GM21360 (cell line): ENCODE measurements around the gene SNN.

Experiments used
- ATAC-seq: cut with Tn5 transposase; IDR thresholded peaks from one replicate; pipeline ENCODE4 v1.9.1; 2021; ENCODE audit warnings: mild to moderate bottlenecking, moderate library complexity; ENCODE audit not compliant: unreplicated experiment

The SNN gene

DNA sequence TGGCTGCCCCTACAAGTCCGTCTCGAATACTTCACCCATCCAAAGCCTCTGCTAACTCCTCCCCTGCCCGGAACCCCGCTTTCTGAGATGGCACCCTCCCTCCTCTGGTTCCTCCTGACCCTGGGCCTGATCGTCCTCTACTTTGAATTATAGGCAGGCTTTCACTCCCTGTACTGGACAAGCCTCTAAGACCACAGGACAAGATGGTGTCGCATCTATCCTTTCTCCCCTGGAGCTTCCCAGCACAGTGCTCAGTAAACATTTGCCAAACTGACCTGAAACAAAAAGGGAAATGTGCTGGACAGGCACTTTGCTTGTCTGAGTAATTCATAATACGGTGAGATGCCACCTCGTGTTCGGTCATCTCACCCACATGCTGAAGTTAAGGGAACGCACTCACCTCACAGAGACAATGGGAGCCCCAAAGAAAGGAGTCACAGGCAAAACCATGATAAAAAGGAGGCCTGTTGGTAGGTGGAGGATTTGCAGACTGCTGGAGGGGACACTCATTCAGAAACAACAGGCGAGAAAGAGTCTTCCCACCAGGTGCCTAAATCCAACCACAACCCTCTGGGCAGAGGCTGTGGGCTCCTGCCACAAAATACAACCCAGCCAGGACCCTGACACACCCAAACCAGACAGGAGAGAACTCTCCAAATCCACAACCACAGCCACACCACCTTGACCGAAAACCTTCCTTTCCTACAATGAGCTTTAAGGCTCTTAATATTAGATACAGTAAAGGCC lies 28.2 kb downstream of the SNN start:
- no peak for ATAC-seq

DNA sequence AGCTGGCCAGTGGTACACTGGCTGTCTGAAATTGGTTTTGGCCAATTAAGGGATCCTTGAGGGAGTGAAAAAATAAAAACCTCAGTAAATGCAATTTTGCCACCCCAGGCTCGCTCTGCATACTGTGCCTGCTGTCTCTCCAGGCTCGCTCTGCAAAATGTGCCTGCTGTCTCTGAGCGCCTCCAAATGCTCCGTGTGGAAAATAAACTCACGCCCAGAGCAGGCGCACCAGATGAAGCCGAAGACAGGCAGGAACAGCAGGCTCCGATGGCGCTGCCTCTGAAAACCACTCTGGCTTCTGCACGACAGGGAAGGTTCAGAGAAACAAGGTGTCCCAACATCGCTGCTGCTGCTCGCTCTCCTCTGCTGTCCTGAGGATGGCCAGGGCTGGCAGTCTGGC lies 29.1 kb downstream of the SNN start:
- ATAC-seq = no peak

DNA sequence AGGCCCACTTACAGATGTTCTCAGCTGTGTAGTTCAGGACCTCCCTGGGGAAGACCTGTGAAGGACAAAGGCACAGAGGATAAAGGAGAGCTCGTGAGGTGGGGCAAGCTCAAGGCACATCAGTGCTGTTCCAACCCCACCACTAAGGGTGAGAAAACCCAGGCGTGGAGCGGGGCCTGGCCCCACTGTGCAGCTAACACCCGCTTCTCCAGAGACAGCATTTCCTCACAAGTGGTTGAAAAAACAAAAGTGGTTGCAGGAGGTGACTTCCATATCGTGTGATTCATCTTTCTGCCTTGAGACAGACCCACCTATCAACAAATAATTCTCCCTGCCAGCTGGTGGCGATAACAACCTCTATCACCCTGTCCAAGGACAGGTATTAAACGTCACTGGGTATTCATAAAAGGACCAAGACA lies 30.0 kb downstream of the SNN start:
- ATAC-seq = no peak

DNA sequence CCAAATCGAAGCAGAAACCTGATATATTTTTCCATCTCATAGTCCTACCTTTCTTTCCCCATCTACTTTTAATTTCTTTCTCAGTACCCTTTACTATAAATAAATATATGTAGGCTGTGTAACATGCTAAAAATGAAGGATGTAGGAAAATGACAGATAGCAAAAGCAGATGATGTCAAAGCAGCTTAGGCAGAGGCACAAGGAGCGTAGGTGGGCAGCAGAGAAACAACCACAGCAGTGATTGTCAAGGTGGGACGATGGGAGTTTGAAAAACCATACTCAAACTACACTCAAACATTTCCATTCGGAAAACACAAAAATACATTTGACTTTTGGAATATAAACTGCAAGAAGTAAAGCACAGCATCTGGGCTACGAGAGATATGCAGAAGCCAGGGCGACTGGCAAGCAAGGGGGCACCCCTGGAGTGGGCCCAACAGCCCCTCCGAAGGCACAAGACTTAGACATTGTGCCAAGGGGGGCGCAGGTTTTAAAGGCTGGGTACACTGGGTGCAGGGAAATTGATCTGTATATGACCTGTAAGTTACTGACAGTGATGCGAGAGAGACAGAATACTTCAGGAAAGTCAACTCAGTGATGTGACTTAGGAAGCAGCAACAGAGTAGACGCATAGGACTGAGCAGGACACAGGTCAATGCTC lies 31.1 kb downstream of the SNN start:
- ATAC-seq = no peak

DNA sequence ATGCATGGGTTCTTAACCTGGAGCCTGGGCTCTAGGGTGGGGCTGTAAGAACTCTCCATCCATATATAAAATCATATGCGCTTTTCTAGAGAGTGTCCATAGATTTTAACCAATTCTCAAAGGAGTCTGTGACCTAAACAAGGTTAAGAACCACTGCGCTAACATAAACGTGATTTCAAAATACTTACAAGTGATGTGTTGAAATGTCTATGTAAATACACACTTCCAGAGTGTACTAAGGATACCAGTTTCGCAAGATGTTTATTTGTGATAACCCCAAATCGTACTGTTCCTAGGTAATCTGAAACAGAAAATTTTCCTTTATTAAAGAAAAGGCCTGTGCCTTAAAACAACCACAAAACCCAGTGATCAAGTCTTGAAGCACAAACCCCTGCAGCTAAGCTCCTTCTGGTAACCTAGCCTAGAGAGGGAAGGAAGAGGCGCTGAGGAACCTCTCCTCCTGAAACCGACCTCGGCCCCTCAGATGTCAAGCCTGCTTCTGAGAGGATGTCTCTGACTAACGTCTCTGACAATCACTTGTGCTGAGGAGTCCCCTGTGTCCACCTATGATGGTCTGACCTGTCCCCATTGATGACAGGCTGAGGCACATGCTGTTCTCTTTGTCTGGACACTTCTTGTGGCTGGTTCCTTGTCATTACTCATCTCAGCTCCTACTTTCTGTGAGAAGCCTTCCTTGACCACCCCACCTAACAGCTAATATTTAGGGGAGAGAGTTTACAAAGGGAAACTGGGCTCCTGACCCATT lies 32.2 kb downstream of the SNN start:
- ATAC-seq = no peak

DNA sequence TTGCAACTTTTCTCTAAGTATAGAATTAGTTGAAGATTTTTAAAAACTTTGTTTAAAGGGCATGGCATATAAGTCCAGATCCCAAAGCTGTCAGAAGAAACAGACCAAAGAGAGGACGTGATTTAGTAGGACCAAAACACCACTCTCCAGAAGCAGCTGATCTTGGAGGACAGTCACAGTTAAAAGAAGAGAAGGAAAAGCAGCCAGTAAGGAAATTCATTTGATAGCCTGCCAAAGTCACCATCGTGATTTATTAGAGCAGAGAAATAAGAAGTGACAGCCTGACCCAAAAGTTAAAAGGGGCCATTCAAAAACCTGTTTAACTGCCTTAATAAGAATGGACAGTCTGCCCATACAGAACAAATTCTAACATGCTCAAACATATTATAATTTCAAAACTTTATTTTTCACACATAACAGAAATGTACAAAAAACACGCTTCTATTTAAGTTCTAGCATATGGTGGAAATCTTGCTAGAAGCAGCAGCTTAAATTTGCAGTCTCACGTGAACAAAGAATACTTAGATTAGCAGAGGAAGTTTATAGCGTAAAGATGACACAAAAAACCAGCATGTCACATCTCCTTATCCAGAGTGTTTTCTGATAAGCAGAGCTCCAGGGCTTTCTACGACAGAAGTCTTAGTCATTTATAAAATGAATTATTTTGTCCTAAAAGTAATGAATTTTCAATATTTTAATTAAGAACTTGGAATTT lies 37.2 kb downstream of the SNN start:
- ATAC-seq = no peak

DNA sequence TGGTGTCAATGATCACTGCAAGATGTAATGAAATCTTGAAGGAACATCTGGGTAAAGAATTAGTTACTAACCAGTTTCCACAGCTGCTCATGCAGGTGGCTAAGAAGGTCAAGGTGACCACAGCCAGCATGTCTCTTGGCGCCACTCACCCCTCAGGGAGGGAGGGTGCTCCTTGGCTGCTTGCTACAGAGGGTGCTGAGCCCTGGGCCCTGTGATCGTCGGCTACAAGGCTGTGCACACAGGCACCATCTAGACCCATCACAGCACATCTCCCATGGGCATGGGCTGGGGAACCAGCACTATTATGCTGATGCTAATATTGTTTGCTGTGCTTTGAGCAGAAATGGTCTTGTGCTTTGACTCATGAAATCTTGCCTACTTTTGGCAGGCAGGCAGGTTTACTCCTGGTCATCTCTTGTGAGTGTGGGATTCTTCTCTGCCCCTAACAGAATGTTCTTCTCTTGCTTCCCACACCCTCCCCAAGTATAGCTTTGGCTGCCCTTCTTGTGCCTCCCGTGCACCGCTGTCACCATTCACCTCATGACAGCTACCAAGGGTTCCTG lies 38.0 kb downstream of the SNN start:
- ATAC-seq = no peak

DNA sequence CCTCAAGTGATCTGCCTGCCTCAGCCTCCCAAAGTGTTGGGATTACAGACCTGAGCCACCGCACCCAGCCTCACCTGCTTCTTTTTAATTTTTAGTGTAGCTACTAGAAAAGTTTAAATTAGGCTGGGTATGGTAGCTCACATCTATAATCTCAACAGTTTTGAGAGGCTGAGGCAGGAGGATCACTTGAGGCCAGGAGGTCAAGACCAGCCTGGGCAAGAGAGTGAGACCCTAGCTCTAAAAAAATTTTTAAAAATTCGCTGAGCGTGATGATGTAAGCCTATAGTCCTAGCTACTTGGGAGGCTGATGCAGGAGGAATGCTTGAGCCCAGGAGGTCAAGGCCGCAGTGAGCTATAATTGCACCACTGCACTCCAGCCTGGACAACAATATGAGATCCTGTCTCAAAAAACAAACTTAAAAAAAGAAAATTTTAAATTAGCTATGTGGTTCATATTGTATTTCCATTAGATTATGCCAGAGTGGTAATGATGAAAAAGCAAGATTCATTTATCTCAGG lies 39.5 kb downstream of the SNN start:
- no peak for ATAC-seq

DNA sequence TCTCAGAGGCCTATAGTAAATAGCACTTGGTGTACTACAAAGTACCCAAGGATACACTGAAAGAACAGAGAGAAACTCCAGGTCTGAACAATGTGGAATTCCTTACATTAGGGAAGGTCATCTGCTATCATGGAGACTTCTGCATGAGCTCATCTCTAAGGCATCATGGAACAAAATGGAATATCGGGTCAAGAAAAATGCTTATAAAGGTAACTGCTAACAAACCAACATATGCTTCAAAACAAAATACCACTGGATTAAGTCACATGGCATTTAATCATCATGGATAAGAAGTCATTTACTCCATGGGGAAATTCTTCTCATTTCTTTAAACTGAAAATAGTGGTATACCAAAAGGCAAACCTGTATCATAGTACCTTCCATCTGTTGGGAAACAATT lies 40.2 kb downstream of the SNN start:
- no peak for ATAC-seq

DNA sequence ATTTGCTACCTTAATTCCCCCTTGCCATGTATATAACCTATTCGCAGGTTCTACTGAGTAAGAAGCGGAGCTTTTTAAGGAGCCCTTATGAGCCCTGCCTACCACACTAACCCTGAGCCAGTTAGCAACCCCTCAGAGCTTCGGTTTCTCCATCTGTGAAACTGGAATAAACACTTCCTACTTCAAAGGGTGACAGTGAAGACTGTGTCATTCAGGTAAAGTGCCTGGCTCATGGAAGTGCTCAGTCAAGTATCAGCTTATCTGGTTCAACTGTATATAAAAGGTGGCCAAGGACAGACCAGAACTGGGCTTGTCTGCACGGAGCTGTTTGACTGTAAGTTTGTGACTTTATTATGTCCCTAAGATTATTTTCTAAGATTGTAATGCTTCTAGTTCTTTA lies 43.4 kb downstream of the SNN start:
- ATAC-seq = no peak

DNA sequence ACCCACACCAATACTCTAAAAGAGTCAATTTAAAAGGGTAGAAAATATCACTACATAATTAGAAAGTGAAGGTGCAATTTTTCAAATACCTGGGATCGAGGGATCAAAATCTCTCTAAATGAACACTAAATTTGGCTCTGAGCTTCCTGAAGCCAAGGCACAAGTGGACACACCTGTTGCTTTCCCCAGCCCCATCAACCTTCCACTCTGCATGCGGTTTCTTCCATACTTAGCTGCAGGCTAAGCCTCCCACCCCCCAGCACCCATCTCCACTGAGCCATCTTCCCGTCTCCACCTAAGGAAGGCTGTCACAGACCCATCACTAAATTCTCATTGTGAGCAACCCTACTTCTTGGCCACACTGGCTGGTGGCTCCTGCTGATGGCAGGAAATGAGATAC lies 43.9 kb downstream of the SNN start:
- ATAC-seq = no peak

DNA sequence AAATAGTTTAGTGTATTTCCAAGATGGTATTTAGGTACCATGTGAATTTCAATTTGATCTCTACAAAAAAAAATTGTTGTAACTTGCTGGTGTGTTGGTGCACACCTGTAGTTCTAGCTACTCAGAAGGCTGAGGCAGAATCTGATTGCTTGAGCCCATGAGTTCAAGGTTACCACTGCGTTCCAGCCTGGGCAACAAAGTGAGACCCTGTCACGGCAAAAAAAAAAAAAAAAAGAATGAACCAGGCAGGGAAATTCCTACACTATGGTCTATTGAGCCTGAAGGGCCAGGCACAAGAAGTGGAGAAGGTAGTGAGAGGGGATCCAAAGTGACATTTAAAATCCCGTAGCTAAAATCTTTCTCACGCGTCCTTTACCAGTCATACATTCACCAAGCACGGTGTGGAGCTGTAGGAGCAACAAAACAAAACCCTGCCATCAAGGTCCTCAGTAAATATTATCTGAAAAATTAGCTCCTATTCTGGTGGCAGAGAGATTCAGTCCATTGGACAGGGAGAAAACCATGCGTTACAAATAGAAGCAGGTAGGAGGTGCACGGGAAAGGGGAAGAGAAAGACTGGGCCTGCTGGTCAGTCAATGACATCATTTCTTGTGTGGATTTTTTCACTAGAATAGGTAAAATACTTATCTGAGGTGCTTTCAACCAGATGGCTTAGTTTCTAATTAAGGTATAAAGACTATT lies 47.1 kb downstream of the SNN start:
- peak; percentile 55 for ATAC-seq

DNA sequence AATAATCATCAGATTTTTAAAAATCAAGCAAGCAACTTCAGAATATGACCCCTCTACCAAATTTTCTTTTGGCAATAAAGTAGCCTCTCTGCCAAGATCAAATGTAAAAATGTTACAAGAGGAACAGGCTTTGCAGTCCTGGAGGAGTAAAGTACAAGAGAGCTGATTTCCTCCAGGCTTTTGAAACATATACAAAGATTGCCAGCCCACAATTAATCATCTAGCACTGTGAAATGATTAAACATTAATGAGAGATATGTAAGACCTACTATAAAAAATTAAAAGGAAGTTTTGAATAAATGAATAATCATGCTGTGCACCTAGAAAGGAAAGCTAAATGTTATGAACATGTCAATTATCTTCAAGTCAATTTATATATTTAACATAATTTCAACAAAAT lies 48.1 kb downstream of the SNN start:
- no peak for ATAC-seq

DNA sequence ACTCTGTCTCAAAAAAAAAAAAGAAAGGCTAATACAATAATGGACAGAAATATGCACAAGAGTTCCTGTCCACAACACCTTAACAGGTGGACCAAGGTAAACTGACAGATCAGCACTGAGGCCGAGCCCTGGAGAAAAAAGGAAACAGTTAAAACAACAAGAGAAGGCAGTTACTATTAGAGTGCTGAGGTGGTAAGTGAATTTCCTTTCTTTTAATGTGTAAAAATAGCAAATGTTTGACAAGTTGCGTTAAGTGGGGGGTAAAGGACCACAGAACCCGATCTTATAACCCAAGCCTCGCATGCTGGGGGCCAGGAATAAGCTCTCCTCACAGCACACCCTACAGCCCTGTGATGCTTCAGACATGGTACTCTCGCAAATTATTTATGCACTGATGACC lies 49.6 kb downstream of the SNN start:
- ATAC-seq = no peak

DNA sequence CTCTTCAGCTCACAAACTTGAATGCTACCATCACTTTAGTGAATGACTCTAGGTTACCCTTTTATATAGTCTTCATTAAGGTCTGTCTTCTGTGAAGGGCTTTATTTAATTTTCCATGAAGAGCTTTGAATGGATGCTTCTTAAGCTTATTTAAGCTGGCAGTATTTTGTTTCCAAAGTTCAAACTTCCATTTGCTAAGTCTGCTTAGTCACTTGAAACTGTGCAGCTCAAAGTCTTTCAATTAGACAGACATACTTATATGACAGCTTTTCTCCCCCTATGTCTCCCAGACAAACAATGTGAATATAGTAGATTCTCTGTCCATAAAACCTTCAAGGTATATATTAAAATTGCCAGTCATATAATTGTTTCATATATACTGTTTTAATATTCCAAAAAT lies 50.9 kb downstream of the SNN start:
- ATAC-seq = no peak

DNA sequence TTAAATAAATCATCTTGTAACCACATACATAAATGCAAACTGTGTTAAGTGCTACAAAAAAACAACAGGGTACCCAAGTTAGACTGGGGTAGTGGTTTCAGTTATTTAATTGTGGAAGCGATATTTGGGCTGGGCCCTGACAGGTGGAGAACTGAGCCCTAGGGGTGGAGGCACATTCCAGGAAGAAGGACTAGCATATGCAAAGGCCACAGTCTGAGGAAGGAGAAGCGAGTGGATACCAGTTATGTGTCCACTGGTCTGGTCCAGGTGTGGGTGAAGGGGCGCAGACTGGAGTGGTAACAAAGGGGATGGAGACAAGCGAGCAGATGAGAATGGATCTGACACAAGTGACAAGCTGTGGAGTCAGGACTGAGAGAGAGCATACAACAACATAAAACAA lies 51.5 kb downstream of the SNN start:
- no peak for ATAC-seq

DNA sequence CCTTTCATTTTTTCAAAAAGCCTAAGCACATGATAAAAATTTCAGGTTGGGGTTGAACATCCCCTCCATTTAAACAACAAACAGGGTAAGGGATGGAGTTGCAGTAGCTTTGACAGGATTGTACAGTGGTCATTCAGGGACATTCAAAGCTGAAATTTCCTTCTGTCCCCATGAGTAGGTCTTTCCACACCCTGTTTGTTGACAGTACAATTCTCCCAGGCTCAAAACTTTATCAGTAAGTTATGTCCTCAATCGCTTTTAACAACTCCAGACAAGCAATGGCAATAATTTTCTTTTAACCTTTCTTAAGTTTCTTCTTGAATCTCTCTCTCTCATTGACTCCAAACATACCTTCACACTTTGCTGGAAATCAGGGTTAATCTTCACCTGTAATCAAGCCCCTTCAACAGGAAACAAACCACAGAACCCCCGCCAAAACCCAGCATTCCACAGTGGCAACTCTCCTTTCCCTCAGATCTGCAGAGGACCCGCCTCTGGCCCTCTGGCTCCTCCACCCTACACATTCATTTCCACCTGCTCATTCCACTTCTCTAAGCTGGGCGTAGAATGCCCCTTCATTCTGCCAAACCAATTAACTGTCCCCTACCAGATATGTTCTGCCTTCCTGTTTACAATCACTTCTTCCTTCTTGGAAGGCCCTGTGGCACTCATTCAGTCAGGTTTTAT lies 53.7 kb downstream of the SNN start:
- no peak for ATAC-seq

DNA sequence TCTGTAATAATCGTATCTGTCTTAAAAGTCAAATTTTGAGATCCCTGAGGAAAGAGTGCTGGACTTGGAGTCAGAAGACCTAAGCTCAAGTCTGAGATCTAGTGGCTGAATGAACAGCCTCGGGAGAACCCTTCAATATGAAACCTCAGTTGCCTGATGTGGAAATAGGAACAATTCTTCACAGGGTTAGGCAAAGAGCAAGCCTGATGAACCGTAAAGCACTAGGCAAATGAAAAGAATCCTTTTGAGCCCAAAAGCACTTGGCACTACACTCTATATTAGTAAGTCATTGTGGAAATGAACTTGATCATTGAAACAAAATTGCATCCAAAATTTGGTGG lies 54.2 kb downstream of the SNN start:
- ATAC-seq = no peak

DNA sequence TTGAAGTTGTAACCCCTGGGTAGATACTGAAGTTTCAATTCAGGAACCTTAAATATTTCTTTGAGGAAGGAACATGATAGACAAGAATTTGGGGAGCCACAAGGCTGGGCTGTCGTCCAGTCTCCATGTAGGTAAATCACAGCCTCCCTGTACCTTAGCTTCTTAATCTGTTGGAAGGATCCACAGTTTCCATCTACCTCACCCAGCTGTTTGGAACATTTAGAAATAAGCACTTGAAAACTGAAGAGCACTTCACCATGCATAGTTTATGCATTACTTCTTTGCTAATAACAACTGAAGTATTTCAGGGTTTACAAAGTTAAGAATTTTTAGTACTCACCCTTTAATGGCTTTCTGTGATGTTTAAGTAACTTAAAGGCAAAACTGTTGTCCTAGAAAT lies 57.2 kb downstream of the SNN start:
- no peak for ATAC-seq

DNA sequence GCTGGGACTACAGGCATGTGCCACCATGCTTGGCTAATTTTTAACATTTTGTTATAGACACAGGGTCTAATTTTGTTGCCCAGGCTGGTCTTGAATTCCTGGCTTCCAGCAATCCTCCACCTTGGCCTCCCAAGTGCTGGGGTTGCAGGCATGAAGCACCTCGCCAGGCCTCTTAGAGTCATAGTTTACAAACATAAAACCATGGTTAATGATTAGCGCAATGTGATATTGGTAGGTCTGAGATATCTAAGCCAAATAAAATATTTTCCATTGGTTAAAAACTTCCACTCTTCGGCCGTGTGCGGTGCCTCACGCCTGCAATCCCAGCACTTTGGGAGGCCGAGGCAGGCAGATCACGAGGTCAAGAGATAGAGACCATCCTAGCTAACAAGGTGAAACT lies 57.8 kb downstream of the SNN start:
- no peak for ATAC-seq
